Astrocyte (in vitro differentiated cells and primary cell): Measurements from ENCODE around the gene INTS6.

Source experiments
- CTCF ChIP-seq: IDR thresholded peaks from 2 replicates; pipeline ENCODE4 v1.5.1; 2011; ENCODE audit warnings: low read depth, mild to moderate bottlenecking, inconsistent platforms, low read length, moderate library complexity; ENCODE audit not compliant: insufficient read depth
- EZH2 ChIP-seq: IDR thresholded peaks from 2 replicates; pipeline ENCODE4 v1.6.1; 2012; ENCODE audit warnings: mild to moderate bottlenecking, low read length, inconsistent platforms; ENCODE audit not compliant: insufficient read depth

GRCh38 chr13:51361106-51361505 lies 91.7 kb downstream of the INTS6 start:
- TF ChIP-seq EZH2 = no peak
- TF ChIP-seq CTCF = no peak
